GM23248 (cell line): Measurements from ENCODE around the gene RBMS3. TPM values are rescaled to one million over a fixed set of nuclear protein-coding genes. Genes with fewer than 3 reads are reported as not detected.
A peak's percentile ranks its signal among the peaks of the same experiment; 100 is the strongest.

ENCODE experiments used
- DNase-seq: peaks from one replicate; pipeline ENCODE4 v3.0.0-alpha.2; 2015
- H2AFZ ChIP-seq: fragments of 200-600 bp; sonication (generic); 2 replicates; pipeline ENCODE4 v1.6.1; 2016; ENCODE audit warnings: antibody characterized with exemption
- H3F3A ChIP-seq: fragments of 200-600 bp; sonication (generic); 2 replicates; pipeline ENCODE4 v1.6.1; 2016; ENCODE audit warnings: mild to moderate bottlenecking, antibody characterized with exemption, mixed run types; ENCODE audit not compliant: insufficient read depth
- H3K27ac ChIP-seq: fragments of 200-600 bp; sonication (generic); 2 replicates; pipeline ENCODE4 v1.5.1; 2016; ENCODE audit warnings: mild to moderate bottlenecking
- H3K27me3 ChIP-seq: fragments of 200-600 bp; sonication (generic); replicated peaks from 2 replicates; pipeline ENCODE4 v1.6.1; 2016; ENCODE audit warnings: mild to moderate bottlenecking; ENCODE audit not compliant: insufficient read depth
- H3K36me3 ChIP-seq: fragments of 200-600 bp; sonication (generic); 2 replicates; pipeline ENCODE4 v1.6.1; 2016; ENCODE audit warnings: low read depth, mild to moderate bottlenecking
- H3K4me1 ChIP-seq: fragments of 200-600 bp; sonication (generic); 2 replicates; pipeline ENCODE4 v1.6.1; 2016; ENCODE audit warnings: mild to moderate bottlenecking; ENCODE audit not compliant: insufficient read depth
- H3K4me2 ChIP-seq: fragments of 200-600 bp; sonication (generic); one replicate; pipeline ENCODE4 v1.6.1; 2016; ENCODE audit warnings: mild to moderate bottlenecking; ENCODE audit not compliant: unreplicated experiment
- H3K4me3 ChIP-seq: fragments of 200-600 bp; sonication (generic); 2 replicates; pipeline ENCODE4 v1.5.1; 2016; ENCODE audit warnings: mild to moderate bottlenecking
- H3K79me2 ChIP-seq: fragments of 200-600 bp; sonication (generic); 2 replicates; pipeline ENCODE4 v1.6.1; 2016; ENCODE audit warnings: mild to moderate bottlenecking; ENCODE audit not compliant: insufficient read depth
- H3K9ac ChIP-seq: fragments of 200-600 bp; sonication (generic); 2 replicates; pipeline ENCODE4 v1.6.1; 2016; ENCODE audit warnings: mild to moderate bottlenecking
- H3K9me2 ChIP-seq: fragments of 200-600 bp; sonication (generic); 2 replicates; pipeline ENCODE4 v1.6.1; 2016; ENCODE audit warnings: mixed run types, mild to moderate bottlenecking, moderate library complexity; ENCODE audit not compliant: insufficient read depth
- H3K9me3 ChIP-seq: fragments of 200-600 bp; sonication (generic); one replicate; pipeline ENCODE4 v1.6.1; 2017; ENCODE audit warnings: low read depth
- H4K20me1 ChIP-seq: fragments of 200-600 bp; sonication (generic); 2 replicates; pipeline ENCODE4 v1.6.0; 2016; ENCODE audit not compliant: insufficient read depth
- EZH2 ChIP-seq: fragments of 200-600 bp; sonication (generic); IDR thresholded peaks from 2 replicates; pipeline ENCODE4 v1.6.1; 2018; ENCODE audit warnings: antibody characterized with exemption, mild to moderate bottlenecking; ENCODE audit not compliant: insufficient read depth, poor library complexity, severe bottlenecking
- EZH2phosphoT487 ChIP-seq: fragments of 200-600 bp; sonication (generic); IDR thresholded peaks from 2 replicates; pipeline ENCODE4 v1.6.1; 2018; ENCODE audit warnings: antibody characterized with exemption, moderate library complexity, mild to moderate bottlenecking, low read depth; ENCODE audit not compliant: insufficient read depth
- WGBS, 2 experiments: methylation state at CpG; one replicate each; pipeline ENCODE4 v1.1.6; 2015 to 2017; ENCODE audit warnings: low lambda C conversion rate in 2 of 2, low coverage in 1 of 2; ENCODE audit errors: missing lambda C conversion rate in 2 of 2; 5-methylcytosine and 5-hydroxymethylcytosine counted together
- in situ Hi-C: fragments of 300-500 bp; cut with MboI; formaldehyde crosslinking; loops from 2 replicates; pipeline ENCODE4 v1.15.0; 2020
- polyA plus RNA-seq: library from polyadenylated mRNA; unstranded; fragments of >200 nt; fragmentation: Nextera tagmentation; extraction: Ambion mirVana; gene quantifications from 2 replicates; pipeline ENCODE4 v1.2.1, GENCODE V29; 2016
- total RNA-seq: library from RNA; depleted of rRNA; stranded (reverse); fragments of >200 nt; shearing (Covaris generic); gene quantifications from 2 replicates; pipeline ENCODE4 v1.2.3, GENCODE V29; 2014

Gene RBMS3
- total and polyA plus RNA-seq, 2 experiments from 2014 or later, result 40.0 to 94.3 TPM

GRCh38 chr3:29582273-29582672, 301.4 kb downstream of the RBMS3 start:
- WGBS, 2 experiments, result 41 to 47% methylated on average over 3 of the region's 3 CpGs
- H3K79me2 ChIP-seq, result peaks cover 68% of the 10 kb centered on the region
- H3K4me3 ChIP-seq, result no peak overlapping the region
- peaks cover 43% of the 10 kb centered on the region for H3K4me1 ChIP-seq
- no peak overlapping the region for H3K9ac ChIP-seq
- no peaks in the 10 kb centered on the region for H3K27me3 ChIP-seq
- peak overlapping the region; percentile 7 for H3K4me2 ChIP-seq
- H3F3A ChIP-seq, result peaks cover 29% of the 10 kb centered on the region
- H3K27ac ChIP-seq, result no peak overlapping the region
- no peaks in the 10 kb centered on the region for H3K36me3 ChIP-seq
- no peaks in the 10 kb centered on the region for H4K20me1 ChIP-seq
- no peaks in the 10 kb centered on the region for H3K9me3 ChIP-seq
- TF ChIP-seq EZH2phosphoT487 (no peak), EZH2 (no peak)
- no peak overlapping the region for H2AFZ ChIP-seq
- no peaks in the 10 kb centered on the region for H3K9me2 ChIP-seq
- DNase-seq, result no peak
- in situ Hi-C loops, result no loop called here

- Histone ChIP-seq H3K4me3 (no peak overlapping the region), H3K27ac (0 out of 2 replicates have a peak overlapping the region, but pooled peaks have one; percentile 7), H3K9me3 (no peaks in the 10 kb centered on the region), H3K4me2 (no peak overlapping the region), H3K36me3 (no peaks in the 10 kb centered on the region), H3K27me3 (no peaks in the 10 kb centered on the region), H3K79me2 (peaks cover 65% of the 10 kb centered on the region), H3K9ac (no peak overlapping the region), H3K9me2 (no peaks in the 10 kb centered on the region), H4K20me1 (no peaks in the 10 kb centered on the region), H2AFZ (no peak overlapping the region), H3F3A (peaks cover 29% of the 10 kb centered on the region), H3K4me1 (peaks cover 43% of the 10 kb centered on the region)
- DNase-seq, result peak; percentile 35
- TF ChIP-seq EZH2 (no peak), EZH2phosphoT487 (no peak)
- in situ Hi-C loops, result no loop called here
Measured at GRCh38 chr3:29583861-29584260, 303.0 kb downstream of the RBMS3 start.

GRCh38 chr3:29585368-29585767, 304.5 kb downstream of the RBMS3 start:
- H3K4me2 ChIP-seq, result no peak overlapping the region
- no peaks in the 10 kb centered on the region for H4K20me1 ChIP-seq
- H3K27me3 ChIP-seq, result no peaks in the 10 kb centered on the region
- H3K9me2 ChIP-seq, result no peaks in the 10 kb centered on the region
- H3K79me2 ChIP-seq, result peaks cover 57% of the 10 kb centered on the region
- 80 to 83% methylated on average over 3 of the region's 3 CpGs for WGBS, 2 experiments
- H2AFZ ChIP-seq, result no peak overlapping the region
- peaks cover 43% of the 10 kb centered on the region for H3K4me1 ChIP-seq
- no peak for DNase-seq
- H3K27ac ChIP-seq, result no peak overlapping the region
- H3K9me3 ChIP-seq, result no peaks in the 10 kb centered on the region
- in situ Hi-C loops, result no loop called here
- no peak overlapping the region for H3K4me3 ChIP-seq
- no peaks in the 10 kb centered on the region for H3K36me3 ChIP-seq
- TF ChIP-seq EZH2phosphoT487, result no peak
- H3F3A ChIP-seq, result peaks cover 29% of the 10 kb centered on the region
- no peak overlapping the region for H3K9ac ChIP-seq

GRCh38 chr3:29587340-29587739, 306.5 kb downstream of the RBMS3 start:
- no peak overlapping the region for H3K9ac ChIP-seq
- no peak overlapping the region for H2AFZ ChIP-seq
- peaks cover 26% of the 10 kb centered on the region for H3K4me1 ChIP-seq
- no peak overlapping the region for H3K4me2 ChIP-seq
- WGBS, 2 experiments, result 49 to 59% methylated on average over 1 to 2 of the region's 2 CpGs
- H3K79me2 ChIP-seq, result peaks cover 66% of the 10 kb centered on the region
- H3K27me3 ChIP-seq, result no peaks in the 10 kb centered on the region
- H3F3A ChIP-seq, result peaks cover 12% of the 10 kb centered on the region
- no peaks in the 10 kb centered on the region for H3K9me2 ChIP-seq
- in situ Hi-C loops, result no loop called here
- no peak for TF ChIP-seq EZH2
- TF ChIP-seq EZH2phosphoT487, result no peak
- H3K4me3 ChIP-seq, result no peak overlapping the region
- no peaks in the 10 kb centered on the region; the same call in 1 of the 2 replicates for H3K36me3 ChIP-seq
- DNase-seq, result no peak
- H3K27ac ChIP-seq, result no peak overlapping the region
- H3K9me3 ChIP-seq, result no peaks in the 10 kb centered on the region
- no peaks in the 10 kb centered on the region for H4K20me1 ChIP-seq

- Histone ChIP-seq H3K36me3 (no peaks in the 10 kb centered on the region; the same call in 1 of the 2 replicates), H3K9ac (no peak overlapping the region), H3K4me1 (peaks cover 14% of the 10 kb centered on the region), H3K27me3 (no peaks in the 10 kb centered on the region), H2AFZ (no peak overlapping the region), H3K79me2 (peaks cover 66% of the 10 kb centered on the region), H3K9me2 (no peaks in the 10 kb centered on the region), H3K27ac (no peak overlapping the region), H3K9me3 (no peaks in the 10 kb centered on the region), H3F3A (peaks cover 9% of the 10 kb centered on the region; the same call in 1 of the 2 replicates), H4K20me1 (no peaks in the 10 kb centered on the region), H3K4me2 (no peak overlapping the region), H3K4me3 (no peak overlapping the region)
- 98 to 100% methylated on average over 1 of the region's 1 CpG for WGBS, 2 experiments
- in situ Hi-C loops, result no loop called here
- no peak for TF ChIP-seq EZH2phosphoT487
- no peak for TF ChIP-seq EZH2
- DNase-seq, result no peak
Measured at GRCh38 chr3:29590012-29590411, 309.1 kb downstream of the RBMS3 start.
